ENCODE results near the gene MBD4. TPM values are rescaled to one million over a fixed set of nuclear protein-coding genes. Genes with fewer than 3 reads are reported as not detected.
A peak's percentile ranks its signal among the peaks of the same experiment; 100 is the strongest.

Gene MBD4
- total RNA-seq, 6 experiments from 2014 or later = 18.7 to 25.7 (median 21.8) TPM

DNA sequence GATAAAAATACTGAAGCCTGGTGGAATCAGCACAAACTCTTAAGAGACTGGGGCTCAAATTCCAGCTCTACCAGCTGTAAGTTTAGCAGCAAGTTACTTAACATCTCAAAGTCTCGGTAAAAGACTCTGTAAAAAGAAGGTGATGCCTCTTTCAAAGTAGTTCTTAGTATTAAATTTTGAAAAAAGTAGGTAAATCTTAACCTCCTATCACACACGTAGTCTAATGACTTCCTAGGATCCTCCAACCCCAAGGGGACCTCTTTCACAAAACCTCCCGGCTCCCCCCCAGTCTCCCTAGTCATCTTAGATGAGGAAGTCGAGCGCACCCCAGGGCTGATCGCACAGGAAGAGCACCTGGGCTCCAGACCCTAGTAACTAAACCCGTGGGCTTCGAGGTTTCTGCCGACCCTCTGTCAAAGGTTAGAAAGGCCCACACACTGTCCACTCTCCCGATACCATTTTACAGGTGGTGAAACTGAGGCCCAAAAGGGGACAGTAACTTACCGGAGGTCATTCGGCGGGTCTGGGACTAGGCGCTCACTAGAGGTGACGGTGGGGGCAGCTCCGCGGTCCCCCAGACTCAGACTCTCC lies 427 bp downstream of the MBD4 start:
- Mint-ChIP-seq H3K4me1 (ENCODE audit: low read depth) (peaks cover 71% of the 10 kb centered on the region), H3K36me3 (ENCODE audit: low read depth) (peaks cover 24% of the 10 kb centered on the region), H3K27ac (peak overlapping the region; percentile 98), H3K27me3 (ENCODE audit: insufficient read depth) (peaks cover 2% of the 10 kb centered on the region), H3K4me3 (peak overlapping the region; percentile 95), H3K9me3 (no peaks in the 10 kb centered on the region)
- TF ChIP-seq, protein P1, sequence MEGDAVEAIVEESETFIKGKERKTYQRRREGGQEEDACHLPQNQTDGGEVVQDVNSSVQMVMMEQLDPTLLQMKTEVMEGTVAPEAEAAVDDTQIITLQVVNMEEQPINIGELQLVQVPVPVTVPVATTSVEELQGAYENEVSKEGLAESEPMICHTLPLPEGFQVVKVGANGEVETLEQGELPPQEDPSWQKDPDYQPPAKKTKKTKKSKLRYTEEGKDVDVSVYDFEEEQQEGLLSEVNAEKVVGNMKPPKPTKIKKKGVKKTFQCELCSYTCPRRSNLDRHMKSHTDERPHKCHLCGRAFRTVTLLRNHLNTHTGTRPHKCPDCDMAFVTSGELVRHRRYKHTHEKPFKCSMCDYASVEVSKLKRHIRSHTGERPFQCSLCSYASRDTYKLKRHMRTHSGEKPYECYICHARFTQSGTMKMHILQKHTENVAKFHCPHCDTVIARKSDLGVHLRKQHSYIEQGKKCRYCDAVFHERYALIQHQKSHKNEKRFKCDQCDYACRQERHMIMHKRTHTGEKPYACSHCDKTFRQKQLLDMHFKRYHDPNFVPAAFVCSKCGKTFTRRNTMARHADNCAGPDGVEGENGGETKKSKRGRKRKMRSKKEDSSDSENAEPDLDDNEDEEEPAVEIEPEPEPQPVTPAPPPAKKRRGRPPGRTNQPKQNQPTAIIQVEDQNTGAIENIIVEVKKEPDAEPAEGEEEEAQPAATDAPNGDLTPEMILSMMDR (IDR thresholded peaks at IDR 0.05) = no peak
- no peak for DNase-seq

DNA sequence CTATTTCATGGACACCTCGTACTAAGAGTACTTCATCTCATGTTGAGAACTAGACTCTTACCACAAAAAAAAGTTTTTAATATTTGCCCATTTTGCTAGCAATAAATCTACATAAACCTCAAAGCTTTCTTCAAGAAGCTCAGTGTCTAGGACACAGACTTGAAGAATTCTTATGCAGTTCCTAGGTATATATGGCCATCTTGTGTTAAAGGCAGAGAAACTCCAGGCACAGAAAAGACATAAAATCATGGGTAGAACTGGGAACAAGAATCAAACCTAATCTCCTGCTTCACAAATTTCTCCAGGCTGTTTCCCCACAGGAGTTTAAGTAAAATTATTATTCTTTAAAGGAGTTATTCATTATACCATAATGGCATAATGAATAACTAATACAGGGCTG lies 4.4 kb downstream of the MBD4 start:
- Mint-ChIP-seq H3K27ac (no peak overlapping the region), H3K9me3 (no peaks in the 10 kb centered on the region), H3K4me3 (no peak overlapping the region), H3K36me3 (ENCODE audit: low read depth) (peaks cover 47% of the 10 kb centered on the region), H3K4me1 (ENCODE audit: low read depth) (peaks cover 32% of the 10 kb centered on the region), H3K27me3 (ENCODE audit: insufficient read depth) (peaks cover 2% of the 10 kb centered on the region)
- TF ChIP-seq, protein P1 (IDR thresholded peaks at IDR 0.05) = no peak
- DNase-seq = no peak

- Mint-ChIP-seq H3K4me3 (no peak overlapping the region), H3K9me3 (no peaks in the 10 kb centered on the region), H3K4me1 (ENCODE audit: low read depth) (peaks cover 33% of the 10 kb centered on the region), H3K27me3 (ENCODE audit: insufficient read depth) (no peaks in the 10 kb centered on the region), H3K36me3 (ENCODE audit: low read depth) (peaks cover 47% of the 10 kb centered on the region), H3K27ac (no peak overlapping the region)
- DNase-seq = no peak
- TF ChIP-seq, protein P1 (IDR thresholded peaks at IDR 0.05) = no peak
Observed at GRCh38 chr3:129434140-129434539, 5.6 kb downstream of the MBD4 start.

- Mint-ChIP-seq H3K27ac (no peak overlapping the region), H3K36me3 (ENCODE audit: low read depth) (peaks cover 47% of the 10 kb centered on the region), H3K9me3 (no peaks in the 10 kb centered on the region), H3K4me1 (ENCODE audit: low read depth) (peaks cover 37% of the 10 kb centered on the region), H3K27me3 (ENCODE audit: insufficient read depth) (no peaks in the 10 kb centered on the region), H3K4me3 (no peak overlapping the region)
- TF ChIP-seq, protein P1 (IDR thresholded peaks at IDR 0.05) = no peak
- DNase-seq = no peak
Observed at GRCh38 chr3:129433565-129433964, 6.2 kb downstream of the MBD4 start.

DNA sequence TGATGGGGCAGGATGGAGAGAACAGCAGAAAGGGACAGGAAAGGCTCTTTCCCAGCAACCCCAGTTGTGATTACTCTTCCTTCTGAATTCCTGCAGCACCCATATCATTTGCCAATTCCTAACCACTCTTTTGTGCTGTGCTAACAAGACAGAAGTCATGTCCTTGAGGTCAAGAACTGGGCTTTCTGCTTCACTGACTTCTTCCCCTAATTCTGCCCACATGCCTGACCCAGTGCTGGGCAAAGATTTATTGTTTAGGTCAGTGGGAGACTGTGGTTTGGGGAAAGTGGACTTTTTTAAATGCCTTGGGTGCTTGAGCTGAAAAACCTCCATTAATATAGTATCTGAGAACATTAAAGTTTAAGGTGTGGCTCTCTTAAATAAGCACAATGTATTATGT lies 7.1 kb downstream of the MBD4 start:
- no peaks in the 10 kb centered on the region for H3K27me3 Mint-ChIP-seq (ENCODE audit: insufficient read depth)
- no peak overlapping the region for H3K4me3 Mint-ChIP-seq
- DNase-seq = no peak
- no peak overlapping the region for H3K27ac Mint-ChIP-seq
- TF ChIP-seq, protein P1 (IDR thresholded peaks at IDR 0.05) = no peak
- H3K4me1 Mint-ChIP-seq (ENCODE audit: low read depth) = peaks cover 36% of the 10 kb centered on the region
- no peaks in the 10 kb centered on the region for H3K9me3 Mint-ChIP-seq
- H3K36me3 Mint-ChIP-seq (ENCODE audit: low read depth) = peaks cover 39% of the 10 kb centered on the region

Measured in HFFc6 (cell line).